Activated T-cell treated with anti-CD3 and anti-CD28 coated beads, Interleukin-2, amount 50 U/mL, for 72 hours (primary cell): ENCODE data around the gene FANCI. TPM values are rescaled to one million over a fixed set of nuclear protein-coding genes. Genes with fewer than 3 reads are reported as not detected.
A peak's percentile ranks its signal among the peaks of the same experiment; 100 is the strongest.

ENCODE experiments used
- ATAC-seq, 2 donors: fragments of 150-1000 bp; cut with Tn5 transposase; replicated peaks in 1 of 2; 2 replicates each; pipeline ENCODE4 v1.10.0; 2021; ENCODE audit warnings: moderate library complexity in 2 of 2, mild to moderate bottlenecking in 1 of 2
- DNase-seq, 2 donors: peaks; one replicate each; pipeline ENCODE4 v3.0.0; 2021 to 2022; ENCODE audit warnings: mixed read lengths in 1 of 2
- H3K27ac Mint-ChIP-seq: one replicate; pipeline ENCODE4 v1.8.0; 2022; ENCODE audit warnings: mild to moderate bottlenecking, moderate library complexity, mixed read lengths
- H3K27me3 Mint-ChIP-seq: one replicate; pipeline ENCODE4 v1.8.0; 2022; ENCODE audit warnings: low read depth, mixed read lengths
- H3K36me3 Mint-ChIP-seq, 2 donors: one replicate each; pipeline ENCODE4 v1.8.0; 2022; ENCODE audit warnings: mixed read lengths in 2 of 2, mild to moderate bottlenecking in 1 of 2; ENCODE audit not compliant: insufficient read depth in 2 of 2
- H3K4me1 Mint-ChIP-seq: one replicate; pipeline ENCODE4 v1.8.0; 2022; ENCODE audit warnings: low read depth, mixed read lengths
- H3K4me3 Mint-ChIP-seq, 2 donors: one replicate each; pipeline ENCODE4 v1.8.0; 2022; ENCODE audit warnings: mild to moderate bottlenecking in 2 of 2, mixed read lengths in 2 of 2, moderate library complexity in 2 of 2
- H3K9me3 Mint-ChIP-seq, 2 donors: one replicate each; pipeline ENCODE4 v1.8.0; 2022; ENCODE audit warnings: mixed read lengths in 2 of 2
- total RNA-seq, 2 donors: library from RNA; stranded (reverse); gene quantifications; one replicate each; pipeline ENCODE4 v1.2.3, GENCODE V29; 2022

The FANCI gene
- total RNA-seq, 2 donors from 2014 or later: 179 to 195 TPM

- ATAC-seq (peak; percentile 36 to 62), DNase-seq (no peak)
- Mint-ChIP-seq H3K27me3 (peaks cover 17% of the 10 kb centered on the region), H3K9me3 (no peaks in the 10 kb centered on the region), H3K4me3 (peak overlapping the region in 1 of 2 donors; percentile 59), H3K27ac (no peak overlapping the region), H3K36me3 (no peaks in the 10 kb centered on the region), H3K4me1 (peaks cover 9% of the 10 kb centered on the region)
These were observed 105.4 kb downstream of the FANCI start for GRCh38 chr15:89349206-89349558.

- Mint-ChIP-seq H3K27me3 (peaks cover 43% of the 10 kb centered on the region), H3K4me1 (peaks cover 9% of the 10 kb centered on the region), H3K27ac (no peak overlapping the region), H3K9me3 (no peaks in the 10 kb centered on the region), H3K36me3 (no peaks in the 10 kb centered on the region), H3K4me3 (no peak overlapping the region)
- no peak for DNase-seq
- peak in 1 of 2 donors; percentile 25 for ATAC-seq
These were observed 108.7 kb downstream of the FANCI start for GRCh38 chr15:89352476-89352875.

DNA sequence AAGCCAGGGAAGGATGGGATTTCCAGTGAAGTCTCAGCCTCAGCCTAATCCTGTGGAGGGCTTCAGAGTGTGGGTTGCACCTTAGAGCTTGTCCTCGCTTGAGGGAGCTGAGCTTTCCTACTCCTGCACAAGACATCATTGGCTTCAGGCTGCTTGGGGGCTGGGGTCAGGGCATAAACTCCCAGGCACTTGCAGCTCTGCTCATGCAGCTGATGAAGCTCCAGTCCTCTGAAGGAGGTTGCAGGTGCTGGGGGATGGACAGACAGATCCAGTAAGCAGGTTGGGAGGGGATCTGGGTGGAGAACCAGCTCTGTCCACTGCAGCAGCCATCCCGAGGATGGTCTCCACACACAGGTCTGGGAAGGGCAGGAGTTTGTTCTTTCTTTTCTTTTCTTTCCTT is 110.2 kb downstream of the FANCI start:
- ATAC-seq (no peak), DNase-seq (no peak)
- H3K4me3 Mint-ChIP-seq: no peak overlapping the region
- H3K27me3 Mint-ChIP-seq: peaks cover 54% of the 10 kb centered on the region
- H3K36me3 Mint-ChIP-seq: no peaks in the 10 kb centered on the region
- no peaks in the 10 kb centered on the region for H3K9me3 Mint-ChIP-seq
- H3K4me1 Mint-ChIP-seq: peaks cover 8% of the 10 kb centered on the region
- no peak overlapping the region for H3K27ac Mint-ChIP-seq

DNA sequence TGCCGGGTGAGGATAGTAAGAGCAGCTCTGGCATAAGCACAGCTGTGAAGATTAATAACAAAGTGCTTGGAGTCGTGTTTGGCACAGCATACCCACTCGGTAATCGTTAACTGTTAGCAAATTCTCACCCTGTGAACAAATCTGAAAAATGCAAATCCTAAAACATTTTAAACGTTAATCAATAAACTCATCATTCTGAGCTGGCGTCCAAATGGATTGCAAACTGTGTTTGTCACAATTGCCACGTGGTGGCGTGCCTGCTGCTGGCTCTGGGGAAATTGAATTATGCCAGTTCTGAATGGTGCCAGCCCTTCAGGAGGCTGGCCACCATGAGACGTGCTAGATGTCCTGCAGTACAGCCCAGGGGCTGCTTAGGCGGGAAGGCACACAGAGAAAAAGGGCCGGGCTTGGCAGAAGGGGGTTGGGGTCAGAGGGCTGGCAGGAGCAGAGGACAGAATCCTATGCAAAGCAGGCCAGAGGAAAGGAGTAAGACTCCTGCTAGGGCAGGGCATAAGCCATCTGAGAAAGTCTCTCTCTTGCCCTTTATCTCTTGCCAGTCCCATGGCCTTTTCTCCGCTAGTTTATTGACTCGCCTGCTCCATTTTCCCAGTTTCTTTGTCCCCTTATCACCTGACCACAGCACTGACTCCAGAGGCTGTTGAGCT is 113.0 kb downstream of the FANCI start:
- DNase-seq (no peak), ATAC-seq (no peak)
- H3K27ac Mint-ChIP-seq: no peak overlapping the region
- H3K4me1 Mint-ChIP-seq: peaks cover 22% of the 10 kb centered on the region
- H3K36me3 Mint-ChIP-seq: no peaks in the 10 kb centered on the region
- peaks cover 80% of the 10 kb centered on the region for H3K27me3 Mint-ChIP-seq
- H3K9me3 Mint-ChIP-seq: no peaks in the 10 kb centered on the region
- H3K4me3 Mint-ChIP-seq: no peak overlapping the region

- Mint-ChIP-seq H3K27me3 (peaks cover 86% of the 10 kb centered on the region), H3K4me3 (peak overlapping the region; percentile 77 to 88), H3K36me3 (no peaks in the 10 kb centered on the region), H3K9me3 (no peaks in the 10 kb centered on the region), H3K27ac (no peak overlapping the region), H3K4me1 (peaks cover 24% of the 10 kb centered on the region)
- DNase-seq (no peak), ATAC-seq (peak in 1 of 2 donors; percentile 12)
These were observed 114.6 kb downstream of the FANCI start for GRCh38 chr15:89358435-89358754.

GRCh38 chr15:89358755-89359439 is 115.1 kb downstream of the FANCI start:
- H3K9me3 Mint-ChIP-seq: no peaks in the 10 kb centered on the region
- peaks cover 24% of the 10 kb centered on the region for H3K4me1 Mint-ChIP-seq
- peaks cover 86% of the 10 kb centered on the region for H3K27me3 Mint-ChIP-seq
- H3K36me3 Mint-ChIP-seq: no peaks in the 10 kb centered on the region
- H3K27ac Mint-ChIP-seq: no peak overlapping the region
- DNase-seq (peak; percentile 81 to 88), ATAC-seq (peak; percentile 89 to 90)
- peak overlapping the region; percentile 77 to 88 for H3K4me3 Mint-ChIP-seq

DNA sequence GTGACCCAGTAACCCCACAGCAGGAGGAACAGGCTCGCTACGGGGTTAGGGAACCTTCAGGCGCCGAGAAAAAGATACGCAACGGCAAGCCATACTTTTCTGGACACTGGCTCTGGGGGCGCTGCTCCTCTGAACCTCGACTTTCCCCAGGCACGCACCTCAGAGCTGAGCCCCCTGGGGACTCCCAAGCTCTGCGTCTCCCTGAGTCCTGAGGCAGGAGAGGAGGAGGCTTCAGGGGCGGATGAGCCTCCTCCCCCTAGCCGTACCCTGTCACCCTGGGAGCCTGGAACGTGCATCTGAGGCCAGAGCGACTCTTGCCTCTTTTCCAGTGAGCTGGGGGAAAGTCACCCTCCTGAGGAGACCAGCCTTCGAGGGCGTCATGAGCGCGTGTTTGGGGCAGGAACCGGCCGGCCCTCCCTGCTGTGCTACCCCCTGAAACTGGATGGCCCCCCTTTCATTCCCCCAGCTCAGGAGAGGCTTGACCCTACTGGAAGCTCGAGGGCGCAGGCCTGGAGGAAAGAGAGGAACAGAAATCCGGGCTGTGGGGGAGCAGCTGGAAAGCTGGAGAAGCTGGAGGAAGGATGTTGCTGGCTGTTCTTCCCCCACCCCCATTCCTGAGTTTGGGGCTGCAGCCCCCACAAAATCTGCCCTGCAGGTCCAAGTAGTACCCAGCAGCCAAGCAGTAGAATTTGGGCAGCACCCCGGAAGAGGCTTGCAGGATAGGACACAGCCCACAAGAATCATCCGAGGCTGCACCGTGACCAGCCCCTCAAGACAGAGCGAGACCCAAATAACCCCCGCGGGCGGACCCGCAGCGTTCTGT is 115.9 kb downstream of the FANCI start:
- Mint-ChIP-seq H3K9me3 (no peaks in the 10 kb centered on the region), H3K27me3 (peaks cover 86% of the 10 kb centered on the region), H3K4me1 (peaks cover 24% of the 10 kb centered on the region), H3K4me3 (peak overlapping the region; percentile 35 to 63), H3K36me3 (no peaks in the 10 kb centered on the region), H3K27ac (no peak overlapping the region)
- DNase-seq: no peak
- no peak for ATAC-seq

DNA sequence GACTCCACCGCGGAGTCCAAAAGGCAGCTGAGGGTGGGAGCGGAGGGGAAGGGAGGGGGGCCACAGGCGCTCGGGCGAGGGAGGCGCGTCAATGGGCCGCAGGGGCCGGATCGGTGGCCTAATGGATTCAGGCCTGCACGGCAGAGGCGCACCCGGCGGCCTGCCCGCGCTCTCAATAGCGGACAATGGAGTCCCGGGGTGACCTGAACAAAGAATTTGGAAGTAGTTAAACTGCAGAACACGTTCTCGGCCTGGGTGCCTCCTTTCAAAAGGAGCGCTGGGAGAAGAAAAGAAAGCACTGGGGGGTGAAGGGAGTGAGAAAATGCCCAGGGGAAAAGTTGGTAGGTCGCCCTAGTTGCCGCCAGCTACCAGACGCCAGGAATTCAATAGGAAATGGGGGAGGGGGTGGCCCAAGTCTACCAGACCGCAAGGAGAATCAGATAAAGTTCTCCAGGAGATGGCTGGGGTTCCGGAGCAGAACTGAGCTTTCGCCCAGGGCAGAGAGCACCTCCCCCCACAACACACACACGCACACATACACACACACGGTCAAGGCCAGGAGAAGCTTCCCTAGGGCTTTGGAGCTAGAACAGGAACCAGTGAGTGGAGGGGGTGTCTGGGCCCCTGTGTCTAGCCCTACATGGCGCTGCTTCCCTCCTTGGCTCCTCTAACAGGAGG is 116.7 kb downstream of the FANCI start:
- no peak for DNase-seq
- ATAC-seq: no peak
- peak overlapping the region in 1 of 2 donors; percentile 16 for H3K4me3 Mint-ChIP-seq

GRCh38 chr15:89361451-89362202 is 117.8 kb downstream of the FANCI start:
- H3K4me1 Mint-ChIP-seq: peaks cover 24% of the 10 kb centered on the region
- H3K27ac Mint-ChIP-seq: no peak overlapping the region
- peak; percentile 63 to 70 for DNase-seq
- ATAC-seq: peak; percentile 27 to 38
- no peaks in the 10 kb centered on the region for H3K9me3 Mint-ChIP-seq
- H3K4me3 Mint-ChIP-seq: peak overlapping the region; percentile 39 to 50
- peaks cover 88% of the 10 kb centered on the region for H3K27me3 Mint-ChIP-seq
- no peaks in the 10 kb centered on the region for H3K36me3 Mint-ChIP-seq

More for the DNA sequence above, 116.7 kb downstream of the FANCI start:
- H3K36me3 Mint-ChIP-seq: no peaks in the 10 kb centered on the region
- H3K27me3 Mint-ChIP-seq: peaks cover 88% of the 10 kb centered on the region
- H3K9me3 Mint-ChIP-seq: no peaks in the 10 kb centered on the region
- H3K27ac Mint-ChIP-seq: no peak overlapping the region
- peaks cover 24% of the 10 kb centered on the region for H3K4me1 Mint-ChIP-seq

GRCh38 chr15:89362203-89363101 is 118.7 kb downstream of the FANCI start:
- H3K27me3 Mint-ChIP-seq: peaks cover 88% of the 10 kb centered on the region
- ATAC-seq: no peak
- H3K9me3 Mint-ChIP-seq: no peaks in the 10 kb centered on the region

GRCh38 chr15:89363133-89363532 is 119.4 kb downstream of the FANCI start:
- no peak for ATAC-seq
- peaks cover 82% of the 10 kb centered on the region for H3K27me3 Mint-ChIP-seq
- no peaks in the 10 kb centered on the region for H3K9me3 Mint-ChIP-seq
- H3K36me3 Mint-ChIP-seq: peaks cover 0 to 2% of the 10 kb centered on the region in 2 donors
- no peak overlapping the region for H3K27ac Mint-ChIP-seq
- peaks cover 30% of the 10 kb centered on the region for H3K4me1 Mint-ChIP-seq
- no peak overlapping the region for H3K4me3 Mint-ChIP-seq
- no peak for DNase-seq

More at GRCh38 chr15:89362203-89363101, 118.7 kb downstream of the FANCI start:
- peaks cover 0 to 2% of the 10 kb centered on the region in 2 donors for H3K36me3 Mint-ChIP-seq
- H3K27ac Mint-ChIP-seq: no peak overlapping the region
- DNase-seq: no peak
- H3K4me3 Mint-ChIP-seq: peak overlapping the region in 1 of 2 donors; percentile 50
- peaks cover 30% of the 10 kb centered on the region for H3K4me1 Mint-ChIP-seq
